ENCODE data around the gene PRPF6.

Gene PRPF6, protein sequence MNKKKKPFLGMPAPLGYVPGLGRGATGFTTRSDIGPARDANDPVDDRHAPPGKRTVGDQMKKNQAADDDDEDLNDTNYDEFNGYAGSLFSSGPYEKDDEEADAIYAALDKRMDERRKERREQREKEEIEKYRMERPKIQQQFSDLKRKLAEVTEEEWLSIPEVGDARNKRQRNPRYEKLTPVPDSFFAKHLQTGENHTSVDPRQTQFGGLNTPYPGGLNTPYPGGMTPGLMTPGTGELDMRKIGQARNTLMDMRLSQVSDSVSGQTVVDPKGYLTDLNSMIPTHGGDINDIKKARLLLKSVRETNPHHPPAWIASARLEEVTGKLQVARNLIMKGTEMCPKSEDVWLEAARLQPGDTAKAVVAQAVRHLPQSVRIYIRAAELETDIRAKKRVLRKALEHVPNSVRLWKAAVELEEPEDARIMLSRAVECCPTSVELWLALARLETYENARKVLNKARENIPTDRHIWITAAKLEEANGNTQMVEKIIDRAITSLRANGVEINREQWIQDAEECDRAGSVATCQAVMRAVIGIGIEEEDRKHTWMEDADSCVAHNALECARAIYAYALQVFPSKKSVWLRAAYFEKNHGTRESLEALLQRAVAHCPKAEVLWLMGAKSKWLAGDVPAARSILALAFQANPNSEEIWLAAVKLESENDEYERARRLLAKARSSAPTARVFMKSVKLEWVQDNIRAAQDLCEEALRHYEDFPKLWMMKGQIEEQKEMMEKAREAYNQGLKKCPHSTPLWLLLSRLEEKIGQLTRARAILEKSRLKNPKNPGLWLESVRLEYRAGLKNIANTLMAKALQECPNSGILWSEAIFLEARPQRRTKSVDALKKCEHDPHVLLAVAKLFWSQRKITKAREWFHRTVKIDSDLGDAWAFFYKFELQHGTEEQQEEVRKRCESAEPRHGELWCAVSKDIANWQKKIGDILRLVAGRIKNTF

DNA sequence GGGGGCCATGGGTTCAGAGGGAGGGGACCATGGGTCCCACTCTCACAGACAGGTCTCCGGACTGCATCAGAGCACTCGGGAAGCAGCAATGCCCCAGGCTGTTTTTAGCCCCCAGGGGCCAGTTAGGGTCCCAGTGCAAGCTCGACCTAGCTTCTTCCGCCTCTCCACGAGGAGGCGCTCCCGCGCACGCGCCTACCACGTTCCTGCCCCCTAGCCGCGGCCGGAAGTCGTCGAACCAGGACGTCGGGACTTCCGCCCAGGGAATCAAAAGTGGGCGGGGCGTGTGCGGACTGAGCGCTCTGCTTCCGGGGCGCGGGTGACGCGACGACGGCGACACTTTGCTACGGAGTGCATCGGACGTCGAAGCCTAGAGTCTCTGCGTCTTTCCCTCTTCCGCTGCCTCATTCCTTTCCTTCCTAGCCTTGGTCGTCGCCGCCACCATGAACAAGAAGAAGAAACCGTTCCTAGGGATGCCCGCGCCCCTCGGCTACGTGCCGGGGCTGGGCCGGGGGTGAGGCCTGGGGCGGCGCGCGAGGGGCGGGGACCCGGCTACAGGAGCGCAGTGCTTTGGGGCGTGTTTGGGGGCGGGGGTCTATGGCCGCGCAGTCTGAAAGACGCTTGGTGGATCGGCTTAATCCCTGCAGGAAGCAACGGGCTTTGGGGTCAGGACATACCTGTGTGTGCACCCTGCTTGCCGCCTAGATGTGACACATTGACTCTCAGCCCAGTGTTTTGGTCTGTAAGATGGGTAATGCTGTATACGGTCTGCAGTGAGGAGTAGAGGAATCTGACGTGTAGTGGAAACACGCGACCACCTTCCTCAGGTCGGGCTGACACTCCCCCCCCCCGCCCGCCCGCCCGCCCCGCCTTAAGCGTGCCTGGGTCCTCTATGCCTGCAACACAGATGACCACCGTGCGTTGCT is at the start of gene PRPF6:
Gene PRPF6 (plus strand): TSS at position 327 of the 923 bp plus-strand sequence. CDS start 114 bp downstream, at position 441.
- peak; percentile 79 for DNase-seq (ENCODE audit: extremely low read depth, low read depth)
- TF ChIP-seq, protein P1, sequence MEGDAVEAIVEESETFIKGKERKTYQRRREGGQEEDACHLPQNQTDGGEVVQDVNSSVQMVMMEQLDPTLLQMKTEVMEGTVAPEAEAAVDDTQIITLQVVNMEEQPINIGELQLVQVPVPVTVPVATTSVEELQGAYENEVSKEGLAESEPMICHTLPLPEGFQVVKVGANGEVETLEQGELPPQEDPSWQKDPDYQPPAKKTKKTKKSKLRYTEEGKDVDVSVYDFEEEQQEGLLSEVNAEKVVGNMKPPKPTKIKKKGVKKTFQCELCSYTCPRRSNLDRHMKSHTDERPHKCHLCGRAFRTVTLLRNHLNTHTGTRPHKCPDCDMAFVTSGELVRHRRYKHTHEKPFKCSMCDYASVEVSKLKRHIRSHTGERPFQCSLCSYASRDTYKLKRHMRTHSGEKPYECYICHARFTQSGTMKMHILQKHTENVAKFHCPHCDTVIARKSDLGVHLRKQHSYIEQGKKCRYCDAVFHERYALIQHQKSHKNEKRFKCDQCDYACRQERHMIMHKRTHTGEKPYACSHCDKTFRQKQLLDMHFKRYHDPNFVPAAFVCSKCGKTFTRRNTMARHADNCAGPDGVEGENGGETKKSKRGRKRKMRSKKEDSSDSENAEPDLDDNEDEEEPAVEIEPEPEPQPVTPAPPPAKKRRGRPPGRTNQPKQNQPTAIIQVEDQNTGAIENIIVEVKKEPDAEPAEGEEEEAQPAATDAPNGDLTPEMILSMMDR (IDR thresholded peaks at IDR 0.05; ENCODE audit: low read depth, low read length): peak; percentile 98

DNA sequence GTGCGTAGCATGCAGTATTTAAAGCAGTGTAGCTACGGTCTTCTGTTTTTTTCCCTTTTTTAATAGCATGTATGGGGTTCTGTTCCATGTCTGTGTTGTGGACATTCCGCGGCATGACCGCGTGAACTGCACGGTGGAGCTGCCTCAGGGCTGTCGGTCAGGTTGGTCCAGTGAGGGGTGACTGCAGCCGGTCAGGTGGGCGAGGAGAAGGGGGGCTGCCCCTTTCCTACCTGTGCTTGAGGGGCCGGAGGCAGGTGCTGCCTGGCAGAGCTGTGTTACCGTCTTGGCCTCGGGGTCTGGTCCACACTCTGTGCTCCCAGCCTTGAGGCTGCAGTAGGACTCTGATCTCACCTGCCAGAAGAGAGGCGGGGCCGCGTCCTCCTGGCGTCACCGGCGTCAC is 49.2 kb upstream of the PRPF6 start:
- TF ChIP-seq, protein P1 (IDR thresholded peaks at IDR 0.05; ENCODE audit: low read depth, low read length): no peak
- no peak for DNase-seq (ENCODE audit: extremely low read depth, low read depth)

DNA sequence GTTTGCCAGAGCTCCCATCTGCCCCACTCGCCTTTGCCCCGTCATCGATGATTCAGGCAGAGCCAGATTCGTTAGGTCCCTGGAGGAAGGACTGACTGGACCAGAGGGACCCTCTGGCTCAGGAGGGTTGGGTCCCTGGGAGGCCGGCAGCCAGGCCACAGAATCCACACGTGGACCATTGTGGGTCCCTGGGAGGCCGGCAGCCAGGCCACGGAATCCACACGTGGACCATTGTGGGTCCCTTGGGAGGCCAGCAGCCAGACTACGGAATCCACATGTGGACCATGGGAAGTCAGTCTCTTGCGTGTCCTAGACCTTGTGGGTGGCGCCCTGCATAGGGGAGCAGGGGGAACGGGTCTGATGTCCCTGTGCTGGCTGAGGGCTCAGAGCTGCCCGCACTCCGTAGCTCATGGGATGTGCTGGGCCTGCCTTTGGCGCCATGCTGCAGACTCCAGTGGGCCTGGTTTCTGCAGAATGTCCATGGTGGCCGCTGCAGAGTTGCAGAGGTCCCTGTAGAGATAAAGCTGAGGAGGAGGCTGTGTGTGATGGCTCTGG is 48.2 kb upstream of the PRPF6 start:
- no peak for DNase-seq (ENCODE audit: extremely low read depth, low read depth)
- TF ChIP-seq, protein P1 (IDR thresholded peaks at IDR 0.05; ENCODE audit: low read depth, low read length): no peak

GRCh38 chr20:63933646-63934045 is 47.3 kb upstream of the PRPF6 start:
- DNase-seq (ENCODE audit: extremely low read depth, low read depth): no peak
- TF ChIP-seq, protein P1 (IDR thresholded peaks at IDR 0.05; ENCODE audit: low read depth, low read length): no peak

GRCh38 chr20:63934271-63935068 is 46.5 kb upstream of the PRPF6 start:
- DNase-seq (ENCODE audit: extremely low read depth, low read depth): no peak
- TF ChIP-seq, protein P1 (IDR thresholded peaks at IDR 0.05; ENCODE audit: low read depth, low read length): peak; percentile 30

DNA sequence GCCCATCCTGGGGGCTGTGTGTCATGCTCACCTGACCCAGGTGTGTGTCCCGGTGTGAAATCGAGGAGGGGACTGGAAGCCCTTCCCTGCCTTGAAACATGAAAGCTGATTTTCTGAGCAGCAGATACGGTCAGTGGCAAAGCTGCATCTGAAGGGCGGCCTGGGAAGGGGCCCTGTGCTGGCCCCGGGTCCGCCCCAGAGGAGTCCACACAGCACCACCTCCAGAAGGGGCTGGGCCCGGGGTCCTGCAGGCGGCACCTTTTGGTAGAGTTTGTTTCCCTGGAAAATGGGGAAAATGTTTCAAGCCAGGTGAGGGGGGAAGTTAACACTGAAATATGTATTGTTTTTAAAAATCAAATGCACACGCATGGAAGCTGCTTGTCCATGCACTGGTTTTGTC is 45.5 kb upstream of the PRPF6 start:
- no peak for DNase-seq (ENCODE audit: extremely low read depth, low read depth)
- TF ChIP-seq, protein P1 (IDR thresholded peaks at IDR 0.05; ENCODE audit: low read depth, low read length): no peak
